ENCODE results near the gene TDRD3.

TDRD3 gene

DNA sequence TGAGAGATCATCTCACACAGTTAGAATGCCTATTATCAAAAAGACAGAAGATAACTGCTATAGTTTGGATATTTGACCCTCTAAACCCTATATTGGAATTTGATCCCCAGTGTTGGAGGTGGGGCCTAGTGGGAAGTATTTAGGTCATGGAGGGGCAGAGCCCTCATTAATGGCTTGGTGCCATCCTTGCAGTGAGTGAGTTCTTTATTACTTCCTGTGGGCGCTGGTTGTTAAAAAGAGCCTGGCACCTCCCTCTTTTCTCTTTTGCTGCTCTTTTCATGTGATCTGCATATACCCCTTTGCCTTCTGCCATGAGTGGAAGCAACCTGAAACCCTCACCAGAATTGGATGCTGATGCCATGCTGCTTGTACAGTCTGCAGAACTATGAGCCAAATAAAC, 66.8 kb downstream of the TDRD3 start:
- DNase-seq: no peak

DNA sequence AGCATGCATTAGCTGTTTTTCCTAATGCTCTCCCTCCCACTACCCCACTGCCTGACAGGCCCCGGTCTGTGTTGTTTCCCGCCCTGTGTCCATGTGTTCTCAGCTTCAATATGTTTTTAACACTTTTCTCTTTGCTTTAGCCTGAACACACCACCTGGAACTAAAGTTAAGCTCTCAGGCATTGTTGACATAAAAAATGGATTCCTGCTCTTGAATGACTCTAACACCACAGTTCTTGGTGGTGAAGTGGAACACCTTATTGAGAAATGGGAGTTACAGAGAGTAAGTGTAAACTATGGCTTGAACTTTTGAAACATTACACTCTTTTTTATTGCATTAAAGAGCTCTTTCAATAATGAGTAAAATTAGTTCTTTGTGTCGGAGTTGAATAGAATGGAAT, 70.1 kb downstream of the TDRD3 start:
- DNase-seq: no peak

DNA sequence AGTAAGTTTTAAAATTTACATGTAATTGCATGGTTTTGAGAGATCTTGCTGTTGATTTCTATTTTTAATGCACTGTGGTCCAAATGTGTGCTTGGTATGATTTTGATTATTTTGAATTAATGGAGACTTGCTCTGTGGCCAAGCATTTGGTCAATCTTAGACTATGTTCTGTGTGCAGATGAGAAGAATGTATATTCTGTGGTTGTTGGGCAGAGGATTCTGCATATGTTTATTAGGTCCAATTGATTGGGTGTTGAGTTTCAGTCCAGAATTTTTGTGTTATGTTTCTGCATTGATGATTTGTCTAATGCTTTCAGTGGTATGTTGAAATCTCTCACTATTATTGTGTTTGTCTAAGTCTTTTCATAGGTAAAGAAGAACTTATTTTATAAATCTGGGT, 82.3 kb downstream of the TDRD3 start:
- DNase-seq: no peak

- DNase-seq: no peak
These were observed 85.0 kb downstream of the TDRD3 start for GRCh38 chr13:60482012-60482411.

DNA sequence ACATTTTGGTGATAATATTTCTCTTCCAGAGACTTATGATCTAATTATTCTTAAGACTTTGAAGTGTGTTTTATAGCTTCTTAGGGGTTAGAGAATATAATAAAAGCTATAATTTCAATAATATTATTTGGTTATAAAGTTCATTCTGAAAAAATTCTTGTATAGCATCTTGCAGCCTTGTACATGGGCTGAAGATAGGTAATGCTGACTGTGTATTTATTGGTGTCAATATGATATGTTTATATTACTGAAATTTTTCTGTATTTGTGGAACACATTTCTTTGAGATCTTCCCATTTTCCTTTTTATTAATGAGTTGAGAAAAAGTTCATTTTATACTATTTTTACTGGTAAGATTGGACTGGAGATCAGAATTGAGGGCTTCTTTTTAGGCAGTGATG, 87.8 kb downstream of the TDRD3 start:
- no peak for DNase-seq

- DNase-seq: no peak
These were observed 94.5 kb downstream of the TDRD3 start for GRCh38 chr13:60491531-60491930.

DNA sequence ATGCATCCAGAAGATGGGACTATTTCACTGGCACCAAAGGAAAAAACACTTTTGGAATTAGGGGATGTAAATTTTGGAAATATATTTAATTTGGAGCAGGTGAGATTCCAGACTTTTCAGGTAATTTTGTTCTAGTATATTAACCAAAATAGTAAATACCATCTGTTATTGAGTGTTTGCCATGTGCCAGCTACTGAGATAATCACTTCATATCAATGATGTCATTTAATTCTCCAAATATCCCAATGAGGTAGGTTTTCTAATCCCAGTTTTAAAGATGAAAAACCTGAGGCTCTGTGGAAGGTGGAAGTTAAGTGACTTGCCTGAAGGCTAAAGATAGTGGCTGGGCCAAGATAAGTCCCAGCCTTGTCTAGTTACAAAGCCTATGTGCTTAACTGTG, 95.2 kb downstream of the TDRD3 start:
- no peak for DNase-seq

DNA sequence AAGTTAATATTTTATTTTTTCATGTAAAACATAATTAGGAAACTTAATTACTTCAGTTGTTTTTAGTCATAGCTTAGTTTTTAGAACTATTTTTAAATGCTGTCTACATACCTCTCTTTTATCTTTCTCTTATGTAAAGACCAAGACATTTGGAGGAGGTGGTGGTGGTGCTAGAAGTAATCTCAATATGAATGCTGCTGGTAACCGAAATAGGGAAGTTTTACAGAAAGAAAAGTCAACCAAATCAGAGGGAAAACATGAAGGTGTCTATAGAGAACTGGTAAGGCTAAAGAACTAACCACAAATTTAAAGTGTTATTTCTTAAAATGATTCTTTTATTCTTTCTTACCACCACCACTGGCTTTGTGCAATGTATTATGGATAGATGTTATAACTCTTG, 97.3 kb downstream of the TDRD3 start:
- no peak for DNase-seq

DNA sequence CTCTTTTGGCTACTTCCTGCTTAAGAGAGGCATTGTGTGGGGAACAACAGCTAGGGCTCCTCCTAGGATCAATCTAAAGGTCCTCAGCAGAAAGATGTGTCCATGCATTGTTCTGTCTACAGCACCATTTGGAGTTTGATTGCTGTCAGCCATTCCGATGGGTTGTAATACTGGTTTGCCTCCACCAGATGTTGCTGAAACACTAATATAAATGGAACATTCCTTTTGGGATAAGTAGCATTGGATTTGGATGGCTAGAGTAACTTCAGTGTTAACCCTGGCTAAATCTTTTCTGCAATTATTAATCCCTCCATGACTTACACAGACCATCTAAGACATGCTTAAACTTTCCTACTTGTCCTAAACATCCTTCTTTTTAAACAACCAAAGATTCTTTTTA, 104.2 kb downstream of the TDRD3 start:
- no peak for DNase-seq

- DNase-seq: no peak
These were observed 112.8 kb downstream of the TDRD3 start for GRCh38 chr13:60509601-60510386.

DNA sequence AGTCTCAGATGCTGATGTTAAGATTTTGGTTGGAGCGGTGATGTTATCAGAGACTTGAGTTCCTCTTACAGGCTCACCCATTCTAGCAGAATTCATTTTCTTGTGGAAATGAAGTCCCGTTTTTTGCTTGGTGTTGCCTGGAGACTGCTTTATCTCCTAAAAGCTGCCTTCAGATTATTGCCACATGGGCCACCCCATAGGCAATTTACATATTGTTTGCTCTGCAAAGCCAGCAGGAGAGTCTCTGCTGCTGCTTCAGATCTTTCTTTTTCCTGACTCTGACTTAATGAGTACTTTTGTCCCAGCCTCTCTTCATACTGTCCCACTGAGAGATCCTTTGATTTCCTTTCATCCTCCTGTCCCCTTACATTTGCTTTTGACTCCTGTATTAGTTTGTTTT, 114.6 kb downstream of the TDRD3 start:
- no peak for DNase-seq

- no peak for DNase-seq
These were observed 117.9 kb downstream of the TDRD3 start for GRCh38 chr13:60514891-60515290.

DNA sequence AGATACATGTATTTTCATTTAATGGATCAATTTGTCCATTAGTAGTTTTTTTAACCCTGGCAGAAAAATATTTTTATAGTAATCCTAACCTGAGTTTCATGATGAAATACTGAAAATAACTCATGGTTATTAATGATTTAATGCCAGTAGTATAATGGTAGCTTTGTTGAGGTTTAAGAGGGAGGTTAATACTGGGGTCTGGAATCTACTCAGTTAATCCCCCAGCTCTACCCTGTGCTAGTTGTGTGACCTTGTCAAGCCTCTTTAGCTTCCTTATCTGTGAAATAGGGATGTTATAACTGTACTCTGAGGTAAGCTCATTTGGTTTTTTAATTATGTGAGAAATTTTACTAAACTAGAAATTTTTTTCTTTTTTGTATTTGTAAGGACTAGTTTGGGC, 122.5 kb downstream of the TDRD3 start:
- no peak for DNase-seq

- no peak for DNase-seq
These were observed 124.0 kb downstream of the TDRD3 start for GRCh38 chr13:60520902-60521569.

GRCh38 chr13:60538566-60538965, 141.5 kb downstream of the TDRD3 start:
- no peak for DNase-seq

DNA sequence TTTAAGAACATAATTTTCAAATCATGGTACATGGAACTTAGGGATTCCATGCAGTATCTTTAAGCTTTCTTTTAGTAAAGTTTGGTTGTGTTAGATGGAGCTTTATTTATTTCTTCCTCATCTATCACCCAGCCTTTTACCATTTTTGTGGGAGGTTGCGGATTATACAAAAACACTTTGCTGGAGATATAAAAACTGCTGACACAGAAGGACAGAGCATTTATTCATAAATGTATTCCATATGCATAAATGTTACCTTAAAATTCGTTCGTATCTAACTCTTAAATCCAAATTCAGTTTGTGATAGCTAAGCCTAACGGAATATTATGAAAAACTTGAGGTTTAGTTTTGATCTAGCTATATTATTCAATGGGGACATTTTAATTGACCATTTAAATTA, 143.3 kb downstream of the TDRD3 start:
- DNase-seq: no peak

GRCh38 chr13:60562096-60562780, 165.2 kb downstream of the TDRD3 start:
- no peak for DNase-seq

GRCh38 chr13:60571571-60571970, 174.6 kb downstream of the TDRD3 start:
- DNase-seq: no peak

DNA sequence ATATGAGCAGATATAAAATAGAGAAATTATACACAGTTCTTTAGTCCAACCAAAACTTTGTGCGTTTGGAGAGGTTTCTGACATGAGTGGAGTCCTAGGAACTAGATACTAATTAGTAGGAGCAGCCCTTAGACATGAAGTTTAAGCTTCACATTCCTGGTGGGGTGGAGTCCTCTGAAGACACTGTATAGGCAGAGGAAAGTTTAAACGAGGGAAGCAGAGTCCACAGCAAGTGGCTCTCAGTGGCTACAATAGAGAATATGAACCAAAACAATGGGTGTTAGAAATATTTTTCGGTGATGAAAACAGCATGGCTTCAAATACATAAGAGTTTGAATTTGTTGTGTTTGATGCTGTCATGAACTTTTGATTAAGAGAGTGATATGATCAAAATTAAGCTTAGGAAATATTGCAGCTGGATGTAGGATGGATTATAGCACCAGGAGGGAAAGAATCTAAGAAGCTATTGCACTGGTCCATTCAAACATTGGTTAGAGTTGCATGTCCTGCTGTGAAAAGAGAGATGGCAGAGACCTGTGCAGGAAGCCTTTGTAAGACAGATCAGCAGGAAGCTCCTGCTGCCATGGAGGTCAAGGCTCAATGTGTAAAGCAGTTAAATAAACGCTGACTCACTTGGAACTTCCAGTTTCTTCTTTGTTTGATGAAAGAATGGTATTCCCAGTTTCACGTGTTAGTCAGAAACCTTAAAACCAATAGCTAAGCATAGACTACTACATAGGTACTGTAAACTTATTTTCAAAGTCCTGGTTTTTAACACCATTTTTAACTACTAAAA, 175.2 kb downstream of the TDRD3 start:
- peak in 1 of 2 experiments; percentile 43 for DNase-seq

DNA sequence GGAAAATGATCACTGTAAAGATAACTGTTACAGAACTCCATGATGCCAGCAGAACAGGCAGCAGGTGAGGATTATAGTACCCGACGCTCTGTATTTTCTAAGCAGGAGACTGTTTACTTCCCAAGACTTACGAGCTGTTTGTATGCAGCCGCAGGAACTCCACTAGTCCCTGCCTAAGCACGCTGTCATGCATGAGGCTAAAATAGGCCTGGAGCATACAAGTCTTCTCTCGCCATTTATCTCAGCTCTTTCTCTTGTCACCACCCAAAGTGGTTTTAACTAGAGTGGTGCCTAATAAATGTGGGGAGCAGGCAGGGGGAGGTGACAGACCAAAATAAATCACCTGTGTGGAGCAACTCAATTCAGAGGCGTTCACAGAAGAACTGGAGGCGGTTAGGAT, 175.8 kb downstream of the TDRD3 start:
- DNase-seq: no peak

- no peak for DNase-seq
These were observed 177.7 kb downstream of the TDRD3 start for GRCh38 chr13:60574735-60575134.

DNA sequence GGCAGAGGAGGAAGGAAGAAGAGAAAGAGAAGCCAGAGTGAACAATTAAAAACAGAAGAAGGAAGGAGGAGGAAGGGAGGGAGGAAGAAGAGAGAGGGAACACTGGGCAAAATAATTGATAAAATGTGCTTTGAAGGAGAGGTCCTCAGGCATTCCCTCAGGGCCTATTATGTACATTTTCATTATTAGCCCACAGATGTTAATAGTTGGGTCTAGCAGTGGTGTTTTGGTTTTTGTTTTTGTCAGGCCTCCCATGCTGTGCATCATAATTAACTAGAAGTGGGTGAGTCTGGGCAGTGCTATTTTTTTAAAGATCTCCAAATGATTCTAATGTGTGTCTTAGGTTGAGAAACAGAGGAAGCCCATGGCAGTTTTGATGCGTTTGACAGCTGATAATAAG, 178.1 kb downstream of the TDRD3 start:
- no peak for DNase-seq

- no peak for DNase-seq
These were observed 180.7 kb downstream of the TDRD3 start for GRCh38 chr13:60577761-60578160.

All from NCI-H2081 (cell line).